ENCODE results near the gene DMRT3.

Gene DMRT3

DNA sequence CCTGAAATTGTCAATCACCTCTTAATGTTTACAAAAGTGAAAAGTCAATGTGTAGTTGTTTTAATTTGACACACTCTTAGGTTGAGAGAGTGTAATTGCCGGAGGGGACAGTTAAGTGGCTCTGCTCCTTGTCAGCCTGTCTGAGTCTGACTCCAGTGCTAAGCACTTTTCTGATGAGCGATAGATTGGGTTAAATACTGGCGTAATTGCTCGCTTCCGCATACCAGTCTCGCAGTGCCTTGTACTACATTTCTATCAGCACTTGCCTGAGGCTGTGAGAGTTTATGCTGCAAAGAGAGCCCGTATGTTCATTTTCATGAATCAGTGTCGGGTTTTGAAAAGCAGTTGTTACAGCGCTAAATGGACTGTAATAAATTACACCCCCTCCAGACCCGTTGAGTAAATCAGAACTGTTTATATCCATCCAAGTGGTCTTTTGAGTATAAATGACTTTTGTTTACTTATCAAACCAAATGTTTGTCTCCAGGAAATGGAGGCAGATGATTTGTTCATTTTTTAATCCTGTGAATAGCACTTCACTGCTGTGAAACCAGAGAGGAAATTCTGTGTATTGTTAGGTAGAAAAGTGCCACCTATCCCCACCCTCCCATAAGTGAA is 41.0 kb upstream of the DMRT3 start (continued):
- TF ChIP-seq TCF7L2 (IDR thresholded peaks at IDR 0.05; ENCODE audit: borderline replicate concordance, low read depth, low read length): peak; percentile 75; the same call in 1 of the 2 replicates
- no peak for TF ChIP-seq ZNF133 (tag by site-specific recombination; IDR thresholded peaks at IDR 0.05)
- no peak for TF ChIP-seq SP2 (tag by site-specific recombination; IDR thresholded peaks at IDR 0.05)
- TF ChIP-seq ZNF366 (tag by site-specific recombination; conservative IDR thresholded peaks at IDR 0.05): no peak
- TF ChIP-seq ZNF324 (tag by site-specific recombination; IDR thresholded peaks at IDR 0.05): no peak
- TF ChIP-seq ZNF768 (tag by site-specific recombination; IDR thresholded peaks at IDR 0.05): no peak
- no peak for TF ChIP-seq ZNF837 (tag by site-specific recombination; IDR thresholded peaks at IDR 0.05)
- no peak for TF ChIP-seq ZNF169 (tag by site-specific recombination; IDR thresholded peaks at IDR 0.05)
- TF ChIP-seq, protein P1, sequence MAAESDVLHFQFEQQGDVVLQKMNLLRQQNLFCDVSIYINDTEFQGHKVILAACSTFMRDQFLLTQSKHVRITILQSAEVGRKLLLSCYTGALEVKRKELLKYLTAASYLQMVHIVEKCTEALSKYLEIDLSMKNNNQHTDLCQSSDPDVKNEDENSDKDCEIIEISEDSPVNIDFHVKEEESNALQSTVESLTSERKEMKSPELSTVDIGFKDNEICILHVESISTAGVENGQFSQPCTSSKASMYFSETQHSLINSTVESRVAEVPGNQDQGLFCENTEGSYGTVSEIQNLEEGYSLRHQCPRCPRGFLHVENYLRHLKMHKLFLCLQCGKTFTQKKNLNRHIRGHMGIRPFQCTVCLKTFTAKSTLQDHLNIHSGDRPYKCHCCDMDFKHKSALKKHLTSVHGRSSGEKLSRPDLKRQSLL (tag by site-specific recombination; IDR thresholded peaks at IDR 0.05): no peak
- no peak for TF ChIP-seq REPIN1 (tag by site-specific recombination; IDR thresholded peaks at IDR 0.05; ENCODE audit: low read depth)
- TF ChIP-seq ZNF239 (tag by site-specific recombination; IDR thresholded peaks at IDR 0.05): no peak
- no peak for TF ChIP-seq KLF9 (tag by site-specific recombination; IDR thresholded peaks at IDR 0.05; ENCODE audit: low read depth)
- TF ChIP-seq ZNF677 (tag by site-specific recombination; IDR thresholded peaks at IDR 0.05): no peak
- peak; percentile 82 for TF ChIP-seq OSR2 (tag by site-specific recombination; IDR thresholded peaks at IDR 0.05)
- no peak for TF ChIP-seq KLF16 (tag by site-specific recombination; IDR thresholded peaks at IDR 0.05)
- TF ChIP-seq ZFP69B (tag by site-specific recombination; IDR thresholded peaks at IDR 0.05): no peak
- TF ChIP-seq, protein P2, sequence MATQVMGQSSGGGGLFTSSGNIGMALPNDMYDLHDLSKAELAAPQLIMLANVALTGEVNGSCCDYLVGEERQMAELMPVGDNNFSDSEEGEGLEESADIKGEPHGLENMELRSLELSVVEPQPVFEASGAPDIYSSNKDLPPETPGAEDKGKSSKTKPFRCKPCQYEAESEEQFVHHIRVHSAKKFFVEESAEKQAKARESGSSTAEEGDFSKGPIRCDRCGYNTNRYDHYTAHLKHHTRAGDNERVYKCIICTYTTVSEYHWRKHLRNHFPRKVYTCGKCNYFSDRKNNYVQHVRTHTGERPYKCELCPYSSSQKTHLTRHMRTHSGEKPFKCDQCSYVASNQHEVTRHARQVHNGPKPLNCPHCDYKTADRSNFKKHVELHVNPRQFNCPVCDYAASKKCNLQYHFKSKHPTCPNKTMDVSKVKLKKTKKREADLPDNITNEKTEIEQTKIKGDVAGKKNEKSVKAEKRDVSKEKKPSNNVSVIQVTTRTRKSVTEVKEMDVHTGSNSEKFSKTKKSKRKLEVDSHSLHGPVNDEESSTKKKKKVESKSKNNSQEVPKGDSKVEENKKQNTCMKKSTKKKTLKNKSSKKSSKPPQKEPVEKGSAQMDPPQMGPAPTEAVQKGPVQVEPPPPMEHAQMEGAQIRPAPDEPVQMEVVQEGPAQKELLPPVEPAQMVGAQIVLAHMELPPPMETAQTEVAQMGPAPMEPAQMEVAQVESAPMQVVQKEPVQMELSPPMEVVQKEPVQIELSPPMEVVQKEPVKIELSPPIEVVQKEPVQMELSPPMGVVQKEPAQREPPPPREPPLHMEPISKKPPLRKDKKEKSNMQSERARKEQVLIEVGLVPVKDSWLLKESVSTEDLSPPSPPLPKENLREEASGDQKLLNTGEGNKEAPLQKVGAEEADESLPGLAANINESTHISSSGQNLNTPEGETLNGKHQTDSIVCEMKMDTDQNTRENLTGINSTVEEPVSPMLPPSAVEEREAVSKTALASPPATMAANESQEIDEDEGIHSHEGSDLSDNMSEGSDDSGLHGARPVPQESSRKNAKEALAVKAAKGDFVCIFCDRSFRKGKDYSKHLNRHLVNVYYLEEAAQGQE (tag by site-specific recombination; IDR thresholded peaks at IDR 0.05): no peak
- TF ChIP-seq, protein P3, sequence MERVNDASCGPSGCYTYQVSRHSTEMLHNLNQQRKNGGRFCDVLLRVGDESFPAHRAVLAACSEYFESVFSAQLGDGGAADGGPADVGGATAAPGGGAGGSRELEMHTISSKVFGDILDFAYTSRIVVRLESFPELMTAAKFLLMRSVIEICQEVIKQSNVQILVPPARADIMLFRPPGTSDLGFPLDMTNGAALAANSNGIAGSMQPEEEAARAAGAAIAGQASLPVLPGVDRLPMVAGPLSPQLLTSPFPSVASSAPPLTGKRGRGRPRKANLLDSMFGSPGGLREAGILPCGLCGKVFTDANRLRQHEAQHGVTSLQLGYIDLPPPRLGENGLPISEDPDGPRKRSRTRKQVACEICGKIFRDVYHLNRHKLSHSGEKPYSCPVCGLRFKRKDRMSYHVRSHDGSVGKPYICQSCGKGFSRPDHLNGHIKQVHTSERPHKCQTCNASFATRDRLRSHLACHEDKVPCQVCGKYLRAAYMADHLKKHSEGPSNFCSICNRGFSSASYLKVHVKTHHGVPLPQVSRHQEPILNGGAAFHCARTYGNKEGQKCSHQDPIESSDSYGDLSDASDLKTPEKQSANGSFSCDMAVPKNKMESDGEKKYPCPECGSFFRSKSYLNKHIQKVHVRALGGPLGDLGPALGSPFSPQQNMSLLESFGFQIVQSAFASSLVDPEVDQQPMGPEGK (tag by site-specific recombination; IDR thresholded peaks at IDR 0.05): no peak
- TF ChIP-seq ZNF560 (tag by site-specific recombination; IDR thresholded peaks at IDR 0.05; ENCODE audit: borderline replicate concordance): no peak
- TF ChIP-seq ZNF777 (tag by site-specific recombination; IDR thresholded peaks at IDR 0.05; ENCODE audit: borderline replicate concordance): no peak
- TF ChIP-seq ZNF266 (tag by site-specific recombination; IDR thresholded peaks at IDR 0.05; ENCODE audit: low read depth): no peak
- peak; percentile 47; the same call in 1 of the 2 replicates for TF ChIP-seq ZNF610 (tag by site-specific recombination; IDR thresholded peaks at IDR 0.05; ENCODE audit: borderline replicate concordance)
- TF ChIP-seq ZNF530 (tag by site-specific recombination; IDR thresholded peaks at IDR 0.05; ENCODE audit: low read depth): no peak
- peak; percentile 52; the same call in 1 of the 2 replicates for TF ChIP-seq IKZF3 (tag by site-specific recombination; IDR thresholded peaks at IDR 0.05)
- TF ChIP-seq GLIS2 (tag by site-specific recombination; IDR thresholded peaks at IDR 0.05): no peak
- TF ChIP-seq TRIM28 (IDR thresholded peaks at IDR 0.05; ENCODE audit: borderline replicate concordance, low read length): peak; percentile 86
- no peak for TF ChIP-seq ZNF510 (tag by site-specific recombination; IDR thresholded peaks at IDR 0.05; ENCODE audit: insufficient replicate concordance)
- TF ChIP-seq, protein P4, sequence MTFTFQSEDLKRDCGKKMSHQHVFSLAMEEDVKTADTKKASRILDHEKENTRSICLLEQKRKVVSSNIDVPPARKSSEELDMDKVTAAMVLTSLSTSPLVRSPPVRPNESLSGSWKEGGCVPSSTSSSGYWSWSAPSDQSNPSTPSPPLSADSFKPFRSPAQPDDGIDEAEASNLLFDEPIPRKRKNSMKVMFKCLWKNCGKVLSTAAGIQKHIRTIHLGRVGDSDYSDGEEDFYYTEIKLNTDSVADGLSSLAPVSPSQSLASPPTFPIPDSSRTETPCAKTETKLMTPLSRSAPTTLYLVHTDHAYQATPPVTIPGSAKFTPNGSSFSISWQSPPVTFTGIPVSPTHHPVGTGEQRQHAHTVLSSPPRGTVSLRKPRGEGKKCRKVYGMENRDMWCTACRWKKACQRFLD (tag by site-specific recombination; IDR thresholded peaks at IDR 0.05): no peak
- TF ChIP-seq ZNF175 (tag by site-specific recombination; IDR thresholded peaks at IDR 0.05): no peak
- TF ChIP-seq ZBTB8A (tag by site-specific recombination; IDR thresholded peaks at IDR 0.05): 0 out of 2 replicates have a peak, but pooled peaks have one; percentile 43
- TF ChIP-seq, protein P5, sequence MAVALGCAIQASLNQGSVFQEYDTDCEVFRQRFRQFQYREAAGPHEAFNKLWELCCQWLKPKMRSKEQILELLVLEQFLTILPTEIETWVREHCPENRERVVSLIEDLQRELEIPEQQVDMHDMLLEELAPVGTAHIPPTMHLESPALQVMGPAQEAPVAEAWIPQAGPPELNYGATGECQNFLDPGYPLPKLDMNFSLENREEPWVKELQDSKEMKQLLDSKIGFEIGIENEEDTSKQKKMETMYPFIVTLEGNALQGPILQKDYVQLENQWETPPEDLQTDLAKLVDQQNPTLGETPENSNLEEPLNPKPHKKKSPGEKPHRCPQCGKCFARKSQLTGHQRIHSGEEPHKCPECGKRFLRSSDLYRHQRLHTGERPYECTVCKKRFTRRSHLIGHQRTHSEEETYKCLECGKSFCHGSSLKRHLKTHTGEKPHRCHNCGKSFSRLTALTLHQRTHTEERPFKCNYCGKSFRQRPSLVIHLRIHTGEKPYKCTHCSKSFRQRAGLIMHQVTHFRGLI (tag by site-specific recombination; IDR thresholded peaks at IDR 0.05): no peak
- TF ChIP-seq BCL11B (tag by site-specific recombination; IDR thresholded peaks at IDR 0.05; ENCODE audit: low read depth): no peak
- no peak for TF ChIP-seq ZBTB1 (tag by site-specific recombination; IDR thresholded peaks at IDR 0.05)
